PC-3 (cell line): ENCODE measurements around the gene UPF2. TPM values are rescaled to one million over a fixed set of nuclear protein-coding genes. Genes with fewer than 3 reads are reported as not detected.

ENCODE experiments used
- ATAC-seq: fragments of 200-7000 bp; cut with Tn5 transposase; 2 replicates; pipeline ENCODE4 v1.9.1; 2020; ENCODE audit warnings: mild to moderate bottlenecking, moderate library complexity
- BruUV-seq: library from RNA; stranded (reverse); fragments of 400-500 nt; replicated peaks from 2 replicates; lab custom pipeline; 2021; lab: Mats Ljungman, UMichigan
- CTCF ChIA-PET: fragments of 300-600 bp; sonication (Branson Sonifier 250); formaldehyde crosslinking; loops from one replicate; lab custom pipeline; 2022; ENCODE audit warnings: antibody characterized with exemption; lab: Charles Lee
- POLR2A ChIA-PET: fragments of 300-600 bp; sonication (Branson Sonifier 250); formaldehyde crosslinking; loops from one replicate; lab custom pipeline; 2022; ENCODE audit warnings: antibody characterized with exemption; ENCODE audit not compliant: unreplicated experiment; lab: Charles Lee
- DNase-seq: peaks from one replicate; pipeline ENCODE4 v3.0.0-alpha.2; 2015
- H2AFZ ChIP-seq: fragments of 300-600 bp; sonication (generic); 2 replicates; pipeline ENCODE4 v1.6.0; 2016; ENCODE audit warnings: antibody characterized with exemption, low read length
- H3F3A ChIP-seq: fragments of 300-600 bp; sonication (generic); one replicate; pipeline ENCODE4 v1.6.0; 2017; ENCODE audit warnings: antibody characterized with exemption, low read length, control low read depth, mild to moderate bottlenecking; ENCODE audit not compliant: unreplicated experiment
- H3K27ac ChIP-seq: fragments of 300-600 bp; sonication (generic); 2 replicates; pipeline ENCODE4 v1.5.1; 2016; ENCODE audit warnings: mild to moderate bottlenecking, low read length
- H3K27me3 ChIP-seq: fragments of 300-600 bp; sonication (generic); 2 replicates; pipeline ENCODE4 v1.6.1; 2016; ENCODE audit warnings: low read length, mixed read lengths
- H3K36me3 ChIP-seq: fragments of 300-600 bp; sonication (generic); 2 replicates; pipeline ENCODE4 v1.6.1; 2016; ENCODE audit warnings: low read depth, mixed run types, low read length, mixed read lengths
- H3K4me1 ChIP-seq: fragments of 300-600 bp; sonication (generic); 2 replicates; pipeline ENCODE4 v1.5.1; 2016; ENCODE audit warnings: low read length; ENCODE audit not compliant: insufficient read depth
- H3K4me2 ChIP-seq: fragments of 300-600 bp; sonication (generic); 2 replicates; pipeline ENCODE4 v1.6.0; 2016; ENCODE audit warnings: low read length
- H3K4me3 ChIP-seq: fragments of 300-600 bp; sonication (generic); 2 replicates; pipeline ENCODE4 v1.5.1; 2016; ENCODE audit warnings: mild to moderate bottlenecking, low read length, mixed read lengths
- H3K79me2 ChIP-seq: fragments of 300-600 bp; sonication (generic); 2 replicates; pipeline ENCODE4 v1.6.1; 2017; ENCODE audit warnings: low read length, mixed read lengths
- H3K9ac ChIP-seq: fragments of 300-600 bp; sonication (generic); 2 replicates; pipeline ENCODE4 v1.6.0; 2016; ENCODE audit warnings: mild to moderate bottlenecking, low read length
- H3K9me2 ChIP-seq: fragments of 300-600 bp; sonication (generic); replicated peaks from 2 replicates; pipeline ENCODE4 v1.6.1; 2016; ENCODE audit warnings: mixed run types, low read length, mixed read lengths
- H3K9me3 ChIP-seq: fragments of 300-600 bp; sonication (generic); 2 replicates; pipeline ENCODE4 v1.6.1; 2016; ENCODE audit warnings: low read length, mixed read lengths
- H4K20me1 ChIP-seq: fragments of 300-600 bp; sonication (generic); 2 replicates; pipeline ENCODE4 v1.6.1; 2016; ENCODE audit warnings: low read length, mixed read lengths
- CTCF ChIP-seq: fragments of 300-600 bp; sonication (generic); conservative IDR thresholded peaks from 2 replicates; pipeline ENCODE4 v1.5.1; 2017; ENCODE audit warnings: antibody characterized with exemption, low read depth, mild to moderate bottlenecking, low read length
- EZH2 ChIP-seq: fragments of 300-600 bp; sonication (generic); IDR thresholded peaks from one replicate; pipeline ENCODE4 v1.6.1; 2017; ENCODE audit warnings: antibody characterized with exemption, mild to moderate bottlenecking, low read length; ENCODE audit not compliant: unreplicated experiment
- EZH2phosphoT487 ChIP-seq: fragments of 300-600 bp; sonication (generic); IDR thresholded peaks from 2 replicates; pipeline ENCODE4 v1.6.1; 2018; ENCODE audit warnings: mild to moderate bottlenecking, antibody characterized with exemption, low read length, borderline replicate concordance
- intact Hi-C: fragments of 100-400 bp; cut with micrococcal nuclease; formaldehyde crosslinking; loops from 2 replicates; pipeline ENCODE4 v1.9.0; 2023
- total RNA-seq: library from RNA; depleted of rRNA; stranded (reverse); fragments of >200 nt; gene quantifications from 2 replicates; pipeline ENCODE4 v1.2.3, GENCODE V29; 2014

Gene UPF2
- total RNA-seq, 1 experiment from 2014 or later = 12.0 TPM

GRCh38 chr10:11879387-11880094 lies 163.1 kb downstream of the UPF2 start:
- no peak for TF ChIP-seq CTCF
- TF ChIP-seq EZH2phosphoT487 = no peak
- no peak for TF ChIP-seq EZH2
- no peaks in the 10 kb centered on the region for H3K9me3 ChIP-seq
- BruUV-seq = no TSS peak
- H3K4me1 ChIP-seq = peaks cover 48% of the 10 kb centered on the region
- H3K27me3 ChIP-seq = no peaks in the 10 kb centered on the region
- no peaks in the 10 kb centered on the region for H4K20me1 ChIP-seq
- peak overlapping the region; percentile 100; the same call in 1 of the 2 replicates for H3K27ac ChIP-seq
- H3K4me2 ChIP-seq = no peak overlapping the region
- ChIA-PET POLR2A (interaction anchor here (0.6 kb wide), 1 partner anchor 49 kb away, joined by 3 read pairs; no protein-coding TSS in a partner anchor), CTCF (no interaction called here)
- H3K79me2 ChIP-seq = no peaks in the 10 kb centered on the region
- intact Hi-C loops = loop anchor here (10.0 kb wide), 1 partner anchor 105 kb away; no protein-coding TSS in a partner anchor
- H2AFZ ChIP-seq = no peak overlapping the region
- H3K9me2 ChIP-seq = no peaks in the 10 kb centered on the region
- H3F3A ChIP-seq = no peaks in the 10 kb centered on the region
- H3K4me3 ChIP-seq = no peak overlapping the region
- H3K9ac ChIP-seq = no peak overlapping the region
- no peak for DNase-seq
- no peak for ATAC-seq
- no peaks in the 10 kb centered on the region for H3K36me3 ChIP-seq

- H3K9me3 ChIP-seq = no peaks in the 10 kb centered on the region
- no peak overlapping the region for H3K4me3 ChIP-seq
- intact Hi-C loops = loop anchor here (10.0 kb wide), 1 partner anchor 106 kb away; no protein-coding TSS in a partner anchor
- ChIA-PET CTCF (no interaction called here), POLR2A (interaction anchor here (0.6 kb wide), 1 partner anchor 48 kb away, joined by 3 read pairs; no protein-coding TSS in a partner anchor)
- no peaks in the 10 kb centered on the region for H3F3A ChIP-seq
- no peak overlapping the region for H2AFZ ChIP-seq
- DNase-seq (no peak), ATAC-seq (no peak)
- peaks cover 52% of the 10 kb centered on the region for H3K4me1 ChIP-seq
- H3K27me3 ChIP-seq = no peaks in the 10 kb centered on the region
- no peak overlapping the region for H3K9ac ChIP-seq
- TF ChIP-seq EZH2phosphoT487 = no peak
- TF ChIP-seq EZH2 = no peak
- no peak for TF ChIP-seq CTCF
- H3K4me2 ChIP-seq = no peak overlapping the region
- H3K36me3 ChIP-seq = no peaks in the 10 kb centered on the region
- no peaks in the 10 kb centered on the region for H3K79me2 ChIP-seq
- H3K27ac ChIP-seq = peak overlapping the region; percentile 36; the same call in 1 of the 2 replicates
- H3K9me2 ChIP-seq = no peaks in the 10 kb centered on the region
- no TSS peak for BruUV-seq
- no peaks in the 10 kb centered on the region for H4K20me1 ChIP-seq
Measured at GRCh38 chr10:11878776-11879175, 163.8 kb downstream of the UPF2 start.

DNA sequence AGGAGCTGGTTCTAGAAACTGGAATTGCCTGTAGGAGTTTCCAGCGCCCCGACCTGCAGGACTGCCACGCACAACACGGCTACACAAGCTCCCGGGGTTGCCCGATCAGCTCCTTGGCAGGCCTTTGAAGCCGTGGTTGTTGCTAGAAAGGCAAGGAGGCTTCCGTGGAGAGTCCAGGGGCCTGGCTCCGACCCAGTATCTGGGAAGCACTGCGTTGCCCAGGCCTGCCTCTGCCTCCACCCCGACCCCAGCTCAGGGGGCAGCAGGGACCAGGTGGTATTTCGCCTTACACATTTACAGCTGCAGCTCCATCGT lies 165.1 kb downstream of the UPF2 start:
- Histone ChIP-seq H3K9ac (no peak overlapping the region), H3K79me2 (no peaks in the 10 kb centered on the region), H3K4me1 (peaks cover 42% of the 10 kb centered on the region), H3K4me3 (no peak overlapping the region), H3K36me3 (no peaks in the 10 kb centered on the region), H3K27ac (peak overlapping the region; percentile 99), H3K27me3 (no peaks in the 10 kb centered on the region), H4K20me1 (no peaks in the 10 kb centered on the region), H2AFZ (no peak overlapping the region), H3K4me2 (no peak overlapping the region), H3K9me3 (no peaks in the 10 kb centered on the region), H3F3A (no peaks in the 10 kb centered on the region), H3K9me2 (no peaks in the 10 kb centered on the region)
- no peak for TF ChIP-seq EZH2phosphoT487
- no peak for TF ChIP-seq CTCF
- no peak for TF ChIP-seq EZH2
- ATAC-seq (no peak), DNase-seq (no peak)
- BruUV-seq = no TSS peak
- POLR2A ChIA-PET = no interaction called here
- intact Hi-C loops = loop anchor here (10.0 kb wide), 1 partner anchor 107 kb away; no protein-coding TSS in a partner anchor
- CTCF ChIA-PET = interaction anchor here (0.7 kb wide), 1 partner anchor 208 kb away, joined by 3 read pairs; no protein-coding TSS in a partner anchor
